ENCODE data around the gene CPEB3.
"Not testable (repeated sequence)": the region's sequence is repeated elsewhere in the genome, so short reads cannot be mapped to it uniquely, and the experiment has no call there.

CPEB3 gene

DNA sequence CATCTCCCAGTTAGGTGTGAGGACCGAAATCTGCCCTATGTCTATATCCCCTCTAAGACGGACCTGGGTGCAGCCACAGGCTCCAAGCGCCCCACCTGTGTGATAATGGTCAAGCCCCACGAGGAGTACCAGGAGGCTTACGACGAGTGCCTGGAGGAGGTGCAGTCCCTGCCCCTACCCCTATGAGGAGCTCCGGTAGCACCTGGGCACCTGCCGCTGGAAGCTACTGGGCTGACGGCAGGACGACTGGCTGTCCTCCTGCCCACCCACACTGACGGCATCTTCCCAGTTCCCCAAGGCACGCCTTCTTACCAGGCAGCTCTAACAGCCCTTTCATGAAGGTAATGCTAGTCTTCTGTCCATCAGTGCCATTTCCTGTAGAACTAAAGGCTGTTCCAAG, 74.3 kb downstream of the CPEB3 start:
- DNase-seq: not testable (repeated sequence)

- DNase-seq: not testable (repeated sequence)
These were observed 75.7 kb downstream of the CPEB3 start for GRCh38 chr10:92215222-92215621.

GRCh38 chr10:92213049-92213448, 77.8 kb downstream of the CPEB3 start:
- no peak for DNase-seq

DNA sequence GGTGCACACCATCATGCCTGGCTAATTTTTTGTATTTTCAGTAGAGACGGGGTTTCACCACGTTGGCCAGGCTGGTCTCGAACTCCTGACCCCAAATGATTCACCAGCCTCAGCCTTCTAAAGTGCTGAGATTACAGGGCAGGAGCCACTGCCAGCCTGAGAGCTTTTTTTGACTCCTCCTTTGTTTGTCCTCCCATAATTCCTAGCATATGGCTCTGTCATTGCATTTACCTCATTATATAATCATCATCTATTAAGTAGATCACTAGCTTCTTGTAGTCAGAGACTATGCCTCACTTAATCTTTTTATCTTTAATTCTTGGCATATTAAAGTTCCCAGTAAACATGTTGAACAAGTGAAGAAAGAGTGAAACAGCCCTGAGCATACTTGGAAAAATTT, 82.1 kb downstream of the CPEB3 start:
- no peak for DNase-seq

- no peak for DNase-seq
These were observed 82.6 kb downstream of the CPEB3 start for GRCh38 chr10:92208157-92208720.

GRCh38 chr10:92207061-92207460, 83.8 kb downstream of the CPEB3 start:
- no peak for DNase-seq

GRCh38 chr10:92203919-92204623, 86.8 kb downstream of the CPEB3 start:
- DNase-seq: no peak

- no peak for DNase-seq
These were observed 88.3 kb downstream of the CPEB3 start for GRCh38 chr10:92202536-92202935.

- no peak for DNase-seq
These were observed 90.3 kb downstream of the CPEB3 start for GRCh38 chr10:92200564-92200963.

- DNase-seq: no peak
These were observed 103.8 kb downstream of the CPEB3 start for GRCh38 chr10:92187101-92187500.

DNA sequence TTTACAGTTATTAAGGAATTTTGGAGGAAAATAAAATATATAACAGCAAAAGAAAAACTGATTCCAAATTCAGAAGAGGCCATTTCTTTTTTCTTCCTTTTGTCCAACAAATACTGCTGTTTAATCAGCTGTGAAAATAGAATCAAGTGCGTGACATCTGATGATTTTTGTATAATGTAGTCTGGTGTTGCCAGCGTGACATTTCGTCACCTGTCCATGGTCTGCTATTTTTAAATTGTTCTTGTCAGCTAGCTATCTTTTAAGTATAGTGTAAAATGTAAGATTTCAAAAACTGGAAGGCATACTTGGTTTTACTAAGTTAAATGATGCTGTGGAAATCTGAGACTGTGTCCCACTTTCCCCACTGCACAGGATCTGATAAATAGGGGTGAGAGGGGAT, 105.9 kb downstream of the CPEB3 start:
- no peak for DNase-seq

DNA sequence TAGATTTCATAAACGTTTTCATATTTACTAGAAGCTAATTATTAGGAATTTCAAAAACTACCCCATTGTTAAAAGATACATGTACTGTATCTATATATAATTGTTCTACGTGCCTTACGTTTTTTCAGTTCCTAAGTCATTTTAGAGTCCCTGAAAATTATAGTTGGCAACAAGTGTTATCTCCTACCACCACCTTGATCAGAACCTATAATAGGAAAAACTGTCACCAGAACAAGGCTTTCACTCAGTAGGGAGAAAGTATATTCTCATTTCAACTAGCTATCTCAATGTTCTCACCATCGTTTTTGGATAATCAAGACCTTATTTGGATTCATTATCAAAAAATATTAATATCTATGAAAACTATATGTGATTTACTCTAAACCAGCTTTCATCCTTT, 107.7 kb downstream of the CPEB3 start:
- DNase-seq: no peak

DNA sequence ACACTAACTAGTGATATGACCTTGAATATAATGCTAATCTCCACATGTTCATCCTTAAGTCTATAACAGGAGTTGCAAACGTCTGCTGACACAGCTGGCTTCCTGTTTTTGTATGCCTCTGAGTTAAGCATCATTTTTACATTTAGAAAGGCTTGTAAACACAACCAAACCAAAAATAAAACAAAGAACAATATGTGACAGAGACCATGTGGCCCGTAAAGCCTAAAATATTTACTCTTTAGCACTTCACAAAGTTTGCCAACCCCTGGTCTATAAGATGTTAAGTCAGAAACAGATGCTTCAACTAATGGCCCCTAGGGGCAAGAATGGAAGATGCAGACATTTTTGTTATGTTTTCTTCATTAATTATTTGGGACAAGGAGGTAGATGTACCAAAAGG, 109.3 kb downstream of the CPEB3 start:
- no peak for DNase-seq

GRCh38 chr10:92180399-92180798, 110.5 kb downstream of the CPEB3 start:
- no peak for DNase-seq

DNA sequence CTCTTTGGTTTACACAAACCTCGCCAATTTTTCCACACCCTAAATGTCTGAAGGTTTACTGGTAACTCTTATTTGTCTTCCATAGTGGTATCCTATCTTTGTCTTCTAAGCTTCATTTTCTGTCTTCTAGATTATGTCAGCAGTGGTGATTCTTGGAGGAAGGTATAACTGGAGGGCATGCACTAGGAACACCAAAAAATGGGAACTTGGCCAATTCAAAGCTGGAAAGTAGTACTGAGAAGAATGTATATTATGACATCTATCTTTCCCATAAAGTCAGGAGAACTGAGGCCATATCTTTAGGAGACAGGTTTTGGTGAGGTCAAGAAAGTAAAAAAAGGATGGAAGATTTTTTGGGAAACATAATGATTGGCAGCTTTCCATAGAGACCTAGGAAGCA, 113.3 kb downstream of the CPEB3 start:
- DNase-seq: no peak

DNA sequence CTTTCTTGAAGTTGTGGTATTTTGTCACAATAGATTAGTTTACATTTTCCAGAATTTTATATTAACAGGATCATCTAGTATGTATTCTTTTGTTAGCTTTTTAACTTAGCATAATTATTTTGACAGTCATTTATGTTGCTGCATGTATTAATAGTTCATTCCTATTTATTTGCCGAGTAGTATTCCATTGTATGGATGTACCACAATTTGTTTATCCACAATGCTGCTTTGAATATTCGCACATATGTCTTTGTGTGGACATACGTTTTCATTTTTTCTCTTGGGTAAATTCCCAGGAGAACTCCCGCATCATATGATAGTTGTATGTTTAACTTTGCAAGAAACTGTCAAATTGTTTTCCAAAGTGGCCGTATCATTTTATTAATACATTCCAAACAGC, 115.7 kb downstream of the CPEB3 start:
- no peak for DNase-seq

DNA sequence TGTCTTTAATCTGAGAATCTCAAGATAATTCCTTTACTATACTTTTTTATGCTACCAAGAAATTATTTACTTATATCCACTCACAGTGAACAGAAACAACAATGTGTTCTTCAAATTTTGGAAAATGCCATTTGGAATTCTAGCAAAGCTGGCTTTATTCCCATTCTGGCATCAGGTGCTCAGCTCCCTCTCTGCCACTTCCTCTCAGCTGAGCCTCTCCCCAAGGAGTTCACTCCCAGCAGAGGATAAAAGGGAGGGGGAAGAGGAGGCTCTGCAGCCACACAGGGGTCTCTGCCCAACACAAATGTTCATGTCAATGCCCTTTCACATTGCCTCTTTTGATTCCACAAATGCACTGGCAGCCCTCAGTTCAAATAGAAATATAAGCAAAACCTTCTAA, 116.9 kb downstream of the CPEB3 start:
- no peak for DNase-seq

- no peak for DNase-seq
These were observed 126.7 kb downstream of the CPEB3 start for GRCh38 chr10:92164036-92164696.

DNA sequence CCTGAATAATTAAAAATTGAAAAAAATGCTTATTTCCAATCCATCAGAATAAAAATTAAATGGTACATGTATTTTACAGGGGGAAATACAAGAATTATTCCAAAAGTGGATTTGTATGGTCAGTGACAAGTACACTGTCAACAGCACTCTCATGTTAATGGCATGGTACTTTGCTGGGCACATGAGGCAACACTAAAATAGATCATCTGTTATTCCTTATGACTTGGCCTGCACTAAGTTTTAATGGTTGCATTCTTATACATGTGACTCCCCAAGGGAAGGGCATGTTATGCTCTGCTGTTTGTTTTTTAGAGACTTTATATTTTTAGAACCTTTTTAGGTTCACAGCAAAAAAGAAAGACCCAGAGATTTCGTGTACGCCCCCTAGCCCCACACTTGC, 128.3 kb downstream of the CPEB3 start:
- no peak for DNase-seq

- DNase-seq: no peak
These were observed 133.8 kb downstream of the CPEB3 start for GRCh38 chr10:92156874-92157773.

GRCh38 chr10:92150823-92151222, 140.1 kb downstream of the CPEB3 start:
- no peak for DNase-seq

DNA sequence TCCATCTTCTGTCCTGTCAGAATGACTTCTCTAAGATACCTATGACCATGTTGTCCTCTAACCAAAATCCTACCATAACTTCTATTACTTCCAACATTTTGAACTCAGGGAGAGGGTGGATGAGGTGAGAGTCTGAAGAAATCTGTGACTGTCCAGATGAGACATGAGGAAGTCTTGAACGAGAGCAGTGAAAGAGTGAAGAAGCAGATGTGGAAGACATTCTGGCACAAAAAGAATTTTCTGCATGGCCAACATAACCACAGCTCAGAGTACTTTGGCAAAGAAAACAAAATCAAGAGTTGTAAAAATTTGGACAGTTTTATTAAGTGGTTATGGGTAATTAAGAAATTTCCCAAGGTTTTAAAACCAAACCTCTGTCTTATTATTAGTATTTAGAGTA, 141.6 kb downstream of the CPEB3 start:
- DNase-seq: no peak

Measured in amygdala (tissue), 56 donors.